K562 (cell line): ENCODE measurements around the gene BEX3. TPM values are rescaled to one million over a fixed set of nuclear protein-coding genes. Genes with fewer than 3 reads are reported as not detected.

Experiments used
- CREB1 ChIP-seq, 2 experiments: sonication (generic) in 1 of 2; formaldehyde crosslinking in 1 of 2; IDR thresholded peaks; 2 replicates each; pipeline versions ENCODE4 v1.6.1 to v1.8.0; 2012 to 2022; ENCODE audit warnings: inconsistent platforms in 1 of 2, mild to moderate bottlenecking in 1 of 2, missing genetic modification reagents in 1 of 2, moderate library complexity in 1 of 2
- KAT7 ChIP-seq: sonication (generic); formaldehyde crosslinking; IDR thresholded peaks from 2 replicates; pipeline ENCODE4 v1.8.0; 2022; ENCODE audit warnings: missing genetic modification reagents, mild to moderate bottlenecking, borderline replicate concordance
- MAFF ChIP-seq: IDR thresholded peaks from 2 replicates; pipeline ENCODE4 v1.6.1; 2012; ENCODE audit warnings: low read length, improper control_type of control experiment
- MCM3 ChIP-seq: fragments of 450-650 bp; IDR thresholded peaks from 2 replicates; pipeline ENCODE4 v1.6.1; 2016
- MYBL2 ChIP-seq, 2 experiments: fragments of 450-650 bp in 1 of 2; sonication (generic) in 1 of 2; formaldehyde crosslinking in 1 of 2; IDR thresholded peaks; 2 replicates each; pipeline versions ENCODE4 v1.6.1 to v1.8.1; 2017 to 2022; ENCODE audit warnings: borderline replicate concordance in 1 of 2, inconsistent platforms in 1 of 2, low read depth in 1 of 2, mild to moderate bottlenecking in 1 of 2, missing genetic modification reagents in 1 of 2, moderate library complexity in 1 of 2
- RAD21 ChIP-seq, 2 experiments: fragments of 250-450 bp in 1 of 2; fragments of 450-650 bp in 1 of 2; sonication (Bioruptor Pico) in 1 of 2; formaldehyde crosslinking in 1 of 2; IDR thresholded peaks in 1 of 2; conservative IDR thresholded peaks in 1 of 2; 2 replicates each; pipeline versions ENCODE4 v1.4.0 to v1.8.0; 2020 to 2022; ENCODE audit warnings: mild to moderate bottlenecking in 2 of 2, moderate library complexity in 1 of 2
- RB1 ChIP-seq: fragments of 450-650 bp; IDR thresholded peaks from 2 replicates; pipeline ENCODE4 v1.6.1; 2017; ENCODE audit warnings: low read depth, mild to moderate bottlenecking
- RBM22 ChIP-seq: fragments of 200-400 bp; formaldehyde crosslinking; IDR thresholded peaks from 2 replicates; pipeline ENCODE4 v1.6.1; 2018; ENCODE audit warnings: low read length, low read depth; ENCODE audit not compliant: poor library complexity, severe bottlenecking
- RBM25 ChIP-seq: fragments of 200-400 bp; formaldehyde crosslinking; IDR thresholded peaks from 2 replicates; pipeline ENCODE4 v1.6.1; 2018; ENCODE audit warnings: low read length, low read depth, moderate library complexity; ENCODE audit not compliant: severe bottlenecking
- RCOR1 ChIP-seq, 2 experiments: IDR thresholded peaks; 2 replicates each; pipeline ENCODE4 v1.6.1; 2012; ENCODE audit warnings: low read depth in 2 of 2, low read length in 2 of 2, borderline replicate concordance in 1 of 2, improper control_type of control experiment in 1 of 2
- STAT5B ChIP-seq: fragments of 250-450 bp; sonication (Bioruptor Pico); IDR thresholded peaks from 2 replicates; pipeline ENCODE4 v1.8.0; 2021; ENCODE audit warnings: mild to moderate bottlenecking, inconsistent platforms
- TFE3 ChIP-seq: fragments of 450-650 bp; formaldehyde crosslinking; IDR thresholded peaks from 2 replicates; pipeline ENCODE4 v1.4.0; 2020; ENCODE audit warnings: mild to moderate bottlenecking, mixed read lengths
- TRIM24 ChIP-seq, 2 experiments: fragments of 450-650 bp; IDR thresholded peaks; 2 replicates each; pipeline ENCODE4 v1.6.1; 2016
- ZNF511 ChIP-seq: sonication (generic); formaldehyde crosslinking; IDR thresholded peaks from 2 replicates; pipeline ENCODE4 v1.8.0; 2022; ENCODE audit warnings: mild to moderate bottlenecking, missing genetic modification reagents
- polyA plus RNA-seq, 8 experiments: library from polyadenylated mRNA; depleted of rRNA in 4 of 8; stranded (reverse) in 5 of 8; unstranded in 3 of 8; fragments of >200 nt; fragmentation: Nextera tagmentation in 2 of 8; fragmentation: Illumina TruSeq in 1 of 8; extraction: Ambion mirVana in 2 of 8; extraction: Trizol in 1 of 8; gene quantifications; 2 replicates each; pipeline versions ENCODE4 v1.2.1 to v1.2.3, GENCODE V29; 2011 to 2014; ENCODE audit warnings: inconsistent platforms in 1 of 8, missing spikeins in 1 of 8
- total RNA-seq, 7 experiments: library from RNA; depleted of rRNA in 6 of 7; stranded (reverse); fragments of >200 nt in 6 of 7; fragmentation: Illumina TruSeq in 2 of 7; extraction: Trizol in 2 of 7; gene quantifications; 2 replicates each; pipeline versions ENCODE4 v1.2.1 to v1.2.3, GENCODE V29; 2011 to 2021; ENCODE audit warnings: low replicate concordance in 1 of 7
- TF ChIP-seq, protein P1 (sequence below), 3 experiments: fragments of 200-800 bp in 1 of 3; sonication (Bioruptor generic) in 1 of 3; sonication (generic) in 1 of 3; formaldehyde crosslinking in 1 of 3; IDR thresholded peaks; 2 replicates each; pipeline versions ENCODE4 v1.6.1 to v1.8.0; 2016 to 2022; ENCODE audit warnings: mild to moderate bottlenecking in 2 of 3, missing compliant biosample characterization in 2 of 3, missing genetic modification characterization in 2 of 3, missing genetic modification reagents in 1 of 3
- TF ChIP-seq, protein P2 (sequence below): fragments of 450-650 bp; IDR thresholded peaks from 2 replicates; pipeline ENCODE4 v1.6.1; 2018; ENCODE audit not compliant: partially characterized antibody
- TF ChIP-seq, protein P3 (sequence below): sonication (generic); formaldehyde crosslinking; IDR thresholded peaks from 2 replicates; pipeline ENCODE4 v1.9.0; 2022; ENCODE audit warnings: mild to moderate bottlenecking, missing genetic modification reagents
- TF ChIP-seq, protein P4 (sequence below): fragments of 250-450 bp; sonication (Bioruptor Pico); IDR thresholded peaks from 2 replicates; pipeline ENCODE4 v1.6.1; 2021; ENCODE audit warnings: mild to moderate bottlenecking

BEX3 gene
- total and polyA plus RNA-seq, 9 of the 15 experiments (the other 6 are each of a cell fraction or from before 2014, with no cell fraction given): 0.21 to 0.47 TPM; not detected in 7

GRCh38 chrX:103404231-103405008, 28.1 kb downstream of the BEX3 start (continued):
- TF ChIP-seq CREB1 (IDR thresholded peaks at IDR 0.05): peak; percentile 73; the same call in 1 of the 2 replicates
- peak; percentile 80 for TF ChIP-seq CREB1 (CRISPR knock-in tag; IDR thresholded peaks at IDR 0.05)
- TF ChIP-seq RBM25: no peak
- no peak for TF ChIP-seq RB1
- no peak for TF ChIP-seq STAT5B (CRISPR knock-in tag)
- TF ChIP-seq, protein P1, sequence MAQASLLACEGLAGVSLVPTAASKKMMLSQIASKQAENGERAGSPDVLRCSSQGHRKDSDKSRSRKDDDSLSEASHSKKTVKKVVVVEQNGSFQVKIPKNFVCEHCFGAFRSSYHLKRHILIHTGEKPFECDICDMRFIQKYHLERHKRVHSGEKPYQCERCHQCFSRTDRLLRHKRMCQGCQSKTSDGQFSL (CRISPR knock-in tag; IDR thresholded peaks at IDR 0.05): no peak
- TF ChIP-seq, protein P1 (tag; IDR thresholded peaks at IDR 0.05): no peak
- TF ChIP-seq, protein P2, sequence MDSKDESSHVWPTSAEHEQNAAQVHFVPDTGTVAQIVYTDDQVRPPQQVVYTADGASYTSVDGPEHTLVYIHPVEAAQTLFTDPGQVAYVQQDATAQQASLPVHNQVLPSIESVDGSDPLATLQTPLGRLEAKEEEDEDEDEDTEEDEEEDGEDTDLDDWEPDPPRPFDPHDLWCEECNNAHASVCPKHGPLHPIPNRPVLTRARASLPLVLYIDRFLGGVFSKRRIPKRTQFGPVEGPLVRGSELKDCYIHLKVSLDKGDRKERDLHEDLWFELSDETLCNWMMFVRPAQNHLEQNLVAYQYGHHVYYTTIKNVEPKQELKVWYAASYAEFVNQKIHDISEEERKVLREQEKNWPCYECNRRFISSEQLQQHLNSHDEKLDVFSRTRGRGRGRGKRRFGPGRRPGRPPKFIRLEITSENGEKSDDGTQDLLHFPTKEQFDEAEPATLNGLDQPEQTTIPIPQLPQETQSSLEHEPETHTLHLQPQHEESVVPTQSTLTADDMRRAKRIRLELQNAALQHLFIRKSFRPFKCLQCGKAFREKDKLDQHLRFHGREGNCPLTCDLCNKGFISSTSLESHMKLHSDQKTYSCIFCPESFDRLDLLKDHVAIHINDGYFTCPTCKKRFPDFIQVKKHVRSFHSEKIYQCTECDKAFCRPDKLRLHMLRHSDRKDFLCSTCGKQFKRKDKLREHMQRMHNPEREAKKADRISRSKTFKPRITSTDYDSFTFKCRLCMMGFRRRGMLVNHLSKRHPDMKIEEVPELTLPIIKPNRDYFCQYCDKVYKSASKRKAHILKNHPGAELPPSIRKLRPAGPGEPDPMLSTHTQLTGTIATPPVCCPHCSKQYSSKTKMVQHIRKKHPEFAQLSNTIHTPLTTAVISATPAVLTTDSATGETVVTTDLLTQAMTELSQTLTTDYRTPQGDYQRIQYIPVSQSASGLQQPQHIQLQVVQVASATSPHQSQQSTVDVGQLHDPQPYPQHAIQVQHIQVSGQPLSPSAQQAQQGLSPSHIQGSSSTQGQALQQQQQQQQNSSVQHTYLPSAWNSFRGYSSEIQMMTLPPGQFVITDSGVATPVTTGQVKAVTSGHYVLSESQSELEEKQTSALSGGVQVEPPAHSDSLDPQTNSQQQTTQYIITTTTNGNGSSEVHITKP: no peak
- no peak for TF ChIP-seq MYBL2 (IDR thresholded peaks at IDR 0.05; ENCODE audit: low read depth)
- no peak for TF ChIP-seq MYBL2 (CRISPR knock-in tag; IDR thresholded peaks at IDR 0.05; ENCODE audit: borderline replicate concordance)
- peak; percentile 67 for TF ChIP-seq TFE3 (CRISPR knock-in tag)
- TF ChIP-seq, protein P3, sequence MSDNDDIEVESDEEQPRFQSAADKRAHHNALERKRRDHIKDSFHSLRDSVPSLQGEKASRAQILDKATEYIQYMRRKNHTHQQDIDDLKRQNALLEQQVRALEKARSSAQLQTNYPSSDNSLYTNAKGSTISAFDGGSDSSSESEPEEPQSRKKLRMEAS (CRISPR knock-in tag): no peak
- TF ChIP-seq, protein P4, sequence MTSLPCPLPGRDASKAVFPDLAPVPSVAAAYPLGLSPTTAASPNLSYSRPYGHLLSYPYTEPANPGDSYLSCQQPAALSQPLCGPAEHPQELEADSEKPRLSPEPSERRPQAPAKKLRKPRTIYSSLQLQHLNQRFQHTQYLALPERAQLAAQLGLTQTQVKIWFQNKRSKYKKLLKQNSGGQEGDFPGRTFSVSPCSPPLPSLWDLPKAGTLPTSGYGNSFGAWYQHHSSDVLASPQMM (CRISPR knock-in tag): no peak
- TF ChIP-seq RAD21 (CRISPR knock-in tag; conservative IDR thresholded peaks at IDR 0.05 in 1 of 2, IDR thresholded peaks at IDR 0.05 in 1 of 2): no peak
- no peak for TF ChIP-seq MAFF
- TF ChIP-seq RCOR1 (IDR thresholded peaks at IDR 0.05; ENCODE audit: borderline replicate concordance in 1 of 2, low read depth in 2 of 2, low read length in 2 of 2): no peak
- TF ChIP-seq RBM22: no peak
- no peak for TF ChIP-seq MCM3
- no peak for TF ChIP-seq ZNF511 (CRISPR knock-in tag)
- no peak for TF ChIP-seq TRIM24 (IDR thresholded peaks at IDR 0.05)
- no peak for TF ChIP-seq KAT7 (CRISPR knock-in tag)
